ENCODE measurements around the gene CFAP61.

DNA sequence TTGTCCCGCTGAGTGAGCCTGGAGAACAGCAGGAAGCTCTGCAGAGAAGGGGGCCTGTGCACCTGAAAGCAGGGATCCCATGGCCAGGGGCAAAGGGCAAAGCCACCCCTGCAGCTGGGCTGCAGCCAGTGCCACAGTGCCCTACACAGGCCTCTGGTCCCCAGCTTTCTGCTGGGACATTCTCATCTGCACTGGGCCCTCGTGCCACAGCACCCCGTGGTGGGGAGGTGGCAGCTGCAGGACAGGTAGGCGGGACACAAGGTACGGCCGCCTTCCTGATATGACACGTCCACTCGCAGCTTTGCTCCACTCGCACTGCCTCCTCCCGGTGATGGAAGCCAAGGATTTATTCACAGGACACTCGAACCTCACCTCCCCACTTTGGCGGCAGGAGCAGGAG is 342.8 kb downstream of the CFAP61 start:
- TF ChIP-seq ZNF555 (tag by site-specific recombination; conservative IDR thresholded peaks at IDR 0.05) = no peak
- TF ChIP-seq, protein P1, sequence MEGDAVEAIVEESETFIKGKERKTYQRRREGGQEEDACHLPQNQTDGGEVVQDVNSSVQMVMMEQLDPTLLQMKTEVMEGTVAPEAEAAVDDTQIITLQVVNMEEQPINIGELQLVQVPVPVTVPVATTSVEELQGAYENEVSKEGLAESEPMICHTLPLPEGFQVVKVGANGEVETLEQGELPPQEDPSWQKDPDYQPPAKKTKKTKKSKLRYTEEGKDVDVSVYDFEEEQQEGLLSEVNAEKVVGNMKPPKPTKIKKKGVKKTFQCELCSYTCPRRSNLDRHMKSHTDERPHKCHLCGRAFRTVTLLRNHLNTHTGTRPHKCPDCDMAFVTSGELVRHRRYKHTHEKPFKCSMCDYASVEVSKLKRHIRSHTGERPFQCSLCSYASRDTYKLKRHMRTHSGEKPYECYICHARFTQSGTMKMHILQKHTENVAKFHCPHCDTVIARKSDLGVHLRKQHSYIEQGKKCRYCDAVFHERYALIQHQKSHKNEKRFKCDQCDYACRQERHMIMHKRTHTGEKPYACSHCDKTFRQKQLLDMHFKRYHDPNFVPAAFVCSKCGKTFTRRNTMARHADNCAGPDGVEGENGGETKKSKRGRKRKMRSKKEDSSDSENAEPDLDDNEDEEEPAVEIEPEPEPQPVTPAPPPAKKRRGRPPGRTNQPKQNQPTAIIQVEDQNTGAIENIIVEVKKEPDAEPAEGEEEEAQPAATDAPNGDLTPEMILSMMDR (tag by site-specific recombination; IDR thresholded peaks at IDR 0.05) = no peak
